CD8-positive, alpha-beta memory T cell (primary cell): ENCODE results near the gene FAM184A. TPM values are rescaled to one million over a fixed set of nuclear protein-coding genes. Genes with fewer than 3 reads are reported as not detected.
"Not testable (repeated sequence)": the region's sequence is repeated elsewhere in the genome, so short reads cannot be mapped to it uniquely, and the experiment has no call there.

Source experiments
- CTCF ChIA-PET: fragments of 350-600 bp; sonication (Branson Sonifier 250); formaldehyde crosslinking; loops from one replicate; lab custom pipeline; 2021; ENCODE audit warnings: antibody characterized with exemption; lab: Charles Lee
- POLR2A ChIA-PET: fragments of 350-600 bp; sonication (Branson Sonifier 250); formaldehyde crosslinking; loops from one replicate; lab custom pipeline; 2021; ENCODE audit warnings: antibody characterized with exemption; lab: Charles Lee
- DNase-seq, 5 donors: peaks; one replicate each; pipeline versions ENCODE4 v3.0.0 to v3.0.0-alpha.2; 2020 to 2022; ENCODE audit warnings: mixed read lengths in 1 of 5
- H3K27ac ChIP-seq: one replicate; pipeline ENCODE4 v1.7.0; 2013; ENCODE audit warnings: low read depth, mild to moderate bottlenecking, low read length, moderate library complexity
- H3K27me3 ChIP-seq: 2 replicates; pipeline ENCODE4 v1.7.0; 2013; ENCODE audit warnings: low read length, mild to moderate bottlenecking; ENCODE audit not compliant: insufficient read depth, poor library complexity, severe bottlenecking
- H3K36me3 ChIP-seq: 2 replicates; pipeline ENCODE4 v1.7.0; 2013; ENCODE audit warnings: mild to moderate bottlenecking, low read length, moderate library complexity; ENCODE audit not compliant: insufficient read depth
- H3K4me1 ChIP-seq: 2 replicates; pipeline ENCODE4 v1.7.0; 2013; ENCODE audit warnings: mild to moderate bottlenecking, low read length, moderate library complexity; ENCODE audit not compliant: insufficient read depth
- H3K4me3 ChIP-seq: 2 replicates; pipeline ENCODE4 v1.7.0; 2013; ENCODE audit warnings: mild to moderate bottlenecking, low read length
- H3K9me3 ChIP-seq: 2 replicates; pipeline ENCODE4 v1.7.0; 2013; ENCODE audit warnings: mild to moderate bottlenecking, low read length
- H3K27ac Mint-ChIP-seq, 8 donors: one replicate each; pipeline ENCODE4 v1.8.0; 2020 to 2021; ENCODE audit warnings: mixed read lengths in 8 of 8, mild to moderate bottlenecking in 6 of 8, inconsistent platforms in 3 of 8, moderate library complexity in 3 of 8
- H3K27me3 Mint-ChIP-seq, 2 donors: one replicate each; pipeline ENCODE4 v1.8.0; 2020 to 2021; ENCODE audit warnings: mixed read lengths in 2 of 2, mild to moderate bottlenecking in 1 of 2, moderate library complexity in 1 of 2
- H3K36me3 Mint-ChIP-seq, 3 donors: one replicate each; pipeline ENCODE4 v1.8.0; 2020 to 2021; ENCODE audit warnings: mixed read lengths in 3 of 3, inconsistent platforms in 1 of 3, mild to moderate bottlenecking in 1 of 3
- H3K4me1 Mint-ChIP-seq, 3 donors: one replicate each; pipeline ENCODE4 v1.8.0; 2020 to 2021; ENCODE audit warnings: mixed read lengths in 3 of 3, inconsistent platforms in 1 of 3, mild to moderate bottlenecking in 1 of 3
- H3K4me3 Mint-ChIP-seq, 7 donors: one replicate each; pipeline ENCODE4 v1.8.0; 2020 to 2021; ENCODE audit warnings: mixed read lengths in 7 of 7, mild to moderate bottlenecking in 6 of 7, moderate library complexity in 4 of 7, inconsistent platforms in 2 of 7
- H3K9me3 Mint-ChIP-seq, 5 donors: one replicate each; pipeline ENCODE4 v1.8.0; 2020 to 2022; ENCODE audit warnings: mixed read lengths in 5 of 5, mild to moderate bottlenecking in 3 of 5, moderate library complexity in 2 of 5, inconsistent platforms in 1 of 5
- polyA plus RNA-seq: library from polyadenylated mRNA; unstranded; fragments of 300-500 nt; fragmentation: Illumina TruSeq; gene quantifications from one replicate; pipeline ENCODE4 v1.2.3, GENCODE V29; 2021
- total RNA-seq, 2 experiments: library from RNA; stranded (reverse); gene quantifications; one replicate each; pipeline ENCODE4 v1.2.3, GENCODE V29; 2021

Gene FAM184A
- total and polyA plus RNA-seq, 3 experiments from 2014 or later, result 0.85 to 2.2 (median 2.0) TPM

GRCh38 chr6:119122336-119122735 is 43.9 kb upstream of the FAM184A start:
- H3K27ac ChIP-seq, result no peak overlapping the region
- DNase-seq, result no peak
- Mint-ChIP-seq H3K4me3 (no peak overlapping the region), H3K27ac (no peak overlapping the region), H3K27me3 (peaks cover 0 to 2% of the 10 kb centered on the region in 2 donors), H3K4me1 (no peaks in the 10 kb centered on the region), H3K9me3 (no peaks in the 10 kb centered on the region), H3K36me3 (no peaks in the 10 kb centered on the region)
- ChIA-PET POLR2A (no interaction called here), CTCF (no interaction called here)
- no peak overlapping the region for H3K4me3 ChIP-seq
- no peaks in the 10 kb centered on the region for H3K9me3 ChIP-seq
- H3K4me1 ChIP-seq, result no peaks in the 10 kb centered on the region
- no peaks in the 10 kb centered on the region for H3K27me3 ChIP-seq
- no peaks in the 10 kb centered on the region for H3K36me3 ChIP-seq

- Mint-ChIP-seq H3K27ac (no peak overlapping the region), H3K4me1 (no peaks in the 10 kb centered on the region), H3K4me3 (no peak overlapping the region), H3K27me3 (no peaks in the 10 kb centered on the region), H3K36me3 (no peaks in the 10 kb centered on the region), H3K9me3 (no peaks in the 10 kb centered on the region)
- H3K4me1 ChIP-seq, result no peaks in the 10 kb centered on the region
- no peaks in the 10 kb centered on the region for H3K9me3 ChIP-seq
- H3K27ac ChIP-seq, result no peak overlapping the region
- no peaks in the 10 kb centered on the region for H3K27me3 ChIP-seq
- no peaks in the 10 kb centered on the region for H3K36me3 ChIP-seq
- no peak overlapping the region for H3K4me3 ChIP-seq
- DNase-seq, result no peak
- POLR2A ChIA-PET, result no interaction called here
- CTCF ChIA-PET, result interaction anchor here (0.6 to 2.0 kb wide), 2 partner anchors 11 to 563 kb away, joined by 3 to 8 read pairs; no protein-coding TSS in a partner anchor
Observed at GRCh38 chr6:119121367-119121766, 42.9 kb upstream of the FAM184A start.

GRCh38 chr6:119119989-119120388 is 41.5 kb upstream of the FAM184A start:
- H3K27me3 ChIP-seq, result no peaks in the 10 kb centered on the region
- H3K9me3 Mint-ChIP-seq, result no peaks in the 10 kb centered on the region
- H3K36me3 Mint-ChIP-seq, result no peaks in the 10 kb centered on the region
- H3K9me3 ChIP-seq, result no peaks in the 10 kb centered on the region
- no peaks in the 10 kb centered on the region for H3K4me1 ChIP-seq
- H3K27ac Mint-ChIP-seq, result no peak overlapping the region
- H3K4me1 Mint-ChIP-seq, result no peaks in the 10 kb centered on the region
- H3K4me3 Mint-ChIP-seq, result no peak overlapping the region
- no peaks in the 10 kb centered on the region for H3K36me3 ChIP-seq
- peaks cover 0 to 3% of the 10 kb centered on the region in 2 donors for H3K27me3 Mint-ChIP-seq
- ChIA-PET CTCF (interaction anchor here (2.0 kb wide), 1 partner anchor 9 kb away, joined by 8 read pairs; no protein-coding TSS in a partner anchor), POLR2A (no interaction called here)
- DNase-seq, result no peak
- H3K27ac ChIP-seq, result no peak overlapping the region
- H3K4me3 ChIP-seq, result no peak overlapping the region

- H3K27ac ChIP-seq, CTCF ChIA-PET, POLR2A ChIA-PET, H3K27me3 ChIP-seq, H3K36me3 ChIP-seq, H3K4me3 ChIP-seq, H3K9me3 ChIP-seq, H3K9me3 Mint-ChIP-seq, H3K27me3 Mint-ChIP-seq, H3K36me3 Mint-ChIP-seq, DNase-seq, H3K4me1 ChIP-seq, H3K27ac Mint-ChIP-seq, H3K4me3 Mint-ChIP-seq, H3K4me1 Mint-ChIP-seq: not testable (repeated sequence)
Observed at GRCh38 chr6:119119062-119119461, 40.6 kb upstream of the FAM184A start.

GRCh38 chr6:119116712-119117281 is 38.3 kb upstream of the FAM184A start:
- Histone ChIP-seq H3K4me1 (no peaks in the 10 kb centered on the region), H3K27me3 (no peaks in the 10 kb centered on the region), H3K27ac (no peak overlapping the region), H3K9me3 (no peaks in the 10 kb centered on the region), H3K4me3 (no peak overlapping the region), H3K36me3 (no peaks in the 10 kb centered on the region)
- Mint-ChIP-seq H3K27me3 (peaks cover 2 to 7% of the 10 kb centered on the region in 2 donors), H3K4me1 (no peaks in the 10 kb centered on the region), H3K36me3 (no peaks in the 10 kb centered on the region), H3K27ac (no peak overlapping the region), H3K9me3 (no peaks in the 10 kb centered on the region), H3K4me3 (no peak overlapping the region)
- CTCF ChIA-PET, result no interaction called here
- POLR2A ChIA-PET, result no interaction called here
- DNase-seq, result no peak

- no peaks in the 10 kb centered on the region for H3K9me3 Mint-ChIP-seq
- CTCF ChIA-PET, result no interaction called here
- H3K9me3 ChIP-seq, result no peaks in the 10 kb centered on the region
- H3K27ac Mint-ChIP-seq, result no peak overlapping the region
- no peaks in the 10 kb centered on the region for H3K27me3 ChIP-seq
- DNase-seq, result no peak
- no peak overlapping the region for H3K27ac ChIP-seq
- H3K36me3 ChIP-seq, result no peaks in the 10 kb centered on the region
- no peaks in the 10 kb centered on the region for H3K36me3 Mint-ChIP-seq
- no peak overlapping the region for H3K4me3 Mint-ChIP-seq
- POLR2A ChIA-PET, result no interaction called here
- peaks cover 9% of the 10 kb centered on the region for H3K4me1 ChIP-seq
- no peak overlapping the region for H3K4me3 ChIP-seq
- H3K4me1 Mint-ChIP-seq, result peaks cover 2 to 11% (median 9%) of the 10 kb centered on the region in 3 donors
- H3K27me3 Mint-ChIP-seq, result peaks cover 2 to 7% of the 10 kb centered on the region in 2 donors
Observed at GRCh38 chr6:119113961-119114360, 35.5 kb upstream of the FAM184A start.

GRCh38 chr6:119112812-119113530 is 34.5 kb upstream of the FAM184A start:
- Histone ChIP-seq H3K4me3 (no peak overlapping the region), H3K36me3 (no peaks in the 10 kb centered on the region), H3K9me3 (no peaks in the 10 kb centered on the region), H3K4me1 (peaks cover 9% of the 10 kb centered on the region), H3K27me3 (no peaks in the 10 kb centered on the region), H3K27ac (no peak overlapping the region)
- ChIA-PET CTCF (no interaction called here), POLR2A (no interaction called here)
- Mint-ChIP-seq H3K9me3 (no peaks in the 10 kb centered on the region), H3K4me3 (no peak overlapping the region), H3K27ac (no peak overlapping the region), H3K27me3 (peaks cover 2 to 7% of the 10 kb centered on the region in 2 donors), H3K4me1 (peaks cover 2 to 11% (median 9%) of the 10 kb centered on the region in 3 donors), H3K36me3 (no peaks in the 10 kb centered on the region)
- no peak for DNase-seq
